ENCODE measurements around the gene L3HYPDH.

L3HYPDH gene

DNA sequence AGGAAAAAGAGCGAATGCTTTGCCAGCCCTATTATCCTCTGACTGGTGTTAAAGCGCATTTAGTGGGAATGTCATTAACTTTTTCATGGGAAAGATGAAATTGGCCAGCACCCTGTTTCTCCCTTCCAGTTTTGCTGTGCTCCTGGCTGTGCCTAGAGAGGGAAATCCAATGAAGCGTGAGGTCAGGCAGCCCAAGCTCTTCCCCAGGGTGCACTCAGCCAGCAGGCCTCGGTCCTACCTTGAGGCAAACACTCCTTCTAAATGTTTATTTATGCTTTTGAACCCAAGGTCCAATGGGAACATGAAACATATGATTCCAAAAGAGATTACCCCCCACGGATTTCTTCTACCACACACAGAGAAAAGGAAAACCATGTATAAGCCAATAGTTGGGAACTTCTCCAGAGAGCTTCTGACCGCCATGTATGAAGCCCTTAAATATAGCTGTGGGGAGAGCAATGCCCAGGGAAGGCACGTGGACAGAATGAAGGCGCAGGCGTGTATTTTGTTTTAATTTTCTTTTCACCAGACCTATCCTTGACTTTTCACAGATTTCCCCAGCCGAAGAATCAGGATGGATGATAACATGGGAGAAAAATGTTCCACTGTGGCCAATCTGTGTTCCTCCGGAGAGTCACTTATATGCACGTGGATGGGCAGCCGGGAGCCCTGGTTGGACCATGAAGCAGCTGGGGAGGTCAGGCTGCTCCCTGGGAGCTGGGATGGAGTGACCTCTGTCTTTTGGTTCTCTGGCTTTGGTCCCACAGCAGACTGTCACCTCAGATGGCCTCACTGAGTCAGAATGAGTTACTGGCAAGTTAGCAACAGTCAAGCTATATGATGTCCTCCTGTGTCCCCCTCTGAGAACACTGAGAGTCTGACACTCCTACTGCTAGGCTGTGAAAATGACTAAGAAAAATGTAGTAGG is 56.3 kb downstream of the L3HYPDH start:
- no peak for DNase-seq (ENCODE audit: low read depth)

DNA sequence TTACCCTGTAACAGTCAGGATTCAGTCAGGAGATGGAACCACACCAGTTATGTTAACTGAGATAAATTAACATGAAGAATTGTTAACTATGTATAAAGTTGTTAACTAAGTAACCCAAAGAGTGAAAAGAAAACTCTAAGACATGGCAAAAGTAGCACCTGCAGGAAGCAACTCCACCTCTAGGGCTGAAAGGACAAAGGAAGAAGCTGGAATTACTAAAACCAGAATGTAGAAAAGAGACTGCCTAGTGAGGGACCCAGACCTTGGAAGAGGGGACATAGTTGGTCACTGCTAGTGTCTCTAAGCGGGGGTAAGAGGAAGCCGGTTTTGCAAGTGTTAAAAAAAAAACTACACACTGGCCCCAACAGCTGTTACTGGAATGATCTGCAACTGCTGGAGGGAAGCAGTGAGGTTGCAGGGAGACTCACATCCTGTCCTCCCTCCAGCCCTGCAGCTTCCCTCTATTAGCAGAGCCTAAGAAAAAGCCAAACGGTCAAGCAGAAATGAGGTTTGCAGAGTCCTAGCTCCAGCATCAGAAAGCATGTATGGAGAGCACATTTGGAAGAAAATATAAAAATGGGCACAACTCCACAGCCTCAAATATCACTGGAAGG is 58.8 kb downstream of the L3HYPDH start:
- DNase-seq (ENCODE audit: low read depth): no peak

DNA sequence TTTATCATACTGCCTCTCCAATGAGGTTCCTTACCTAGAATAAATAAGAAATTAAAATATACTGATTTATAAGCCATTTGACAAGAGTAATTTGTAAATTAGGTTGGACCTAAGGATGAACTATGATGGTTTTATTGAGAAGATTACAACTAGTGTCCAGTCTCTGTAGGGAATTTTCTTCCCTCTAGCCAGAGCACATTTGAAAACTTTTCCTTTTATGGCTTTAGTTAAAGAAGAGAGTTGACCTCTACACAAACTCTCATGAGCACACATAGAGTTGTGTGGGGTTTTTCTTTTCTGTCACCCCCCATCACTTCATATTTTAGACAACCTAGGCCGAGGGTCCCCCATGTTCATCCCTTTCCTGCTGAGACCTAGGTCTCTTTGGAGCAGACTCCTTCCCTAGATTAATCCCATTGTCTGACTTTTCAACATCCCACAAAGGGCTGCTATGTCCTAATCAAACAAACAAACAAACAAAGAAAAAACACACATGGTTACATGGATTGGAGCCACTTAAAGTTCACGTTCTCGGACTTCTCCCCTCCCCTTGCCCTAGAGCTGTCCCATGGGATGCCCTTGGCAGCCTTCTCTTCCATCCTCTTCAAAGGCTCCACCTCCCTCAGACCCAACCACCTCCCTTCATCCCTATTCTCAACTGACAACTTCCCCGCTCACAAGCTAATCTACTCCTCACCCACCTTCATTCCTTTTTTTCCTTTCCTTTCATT is 59.7 kb downstream of the L3HYPDH start:
- DNase-seq (ENCODE audit: low read depth): no peak
